Measurements from ENCODE around the gene ACBD4. TPM values are rescaled to one million over a fixed set of nuclear protein-coding genes. Genes with fewer than 3 reads are reported as not detected.

The ACBD4 gene
- total and polyA plus RNA-seq, 2 of the 4 experiments (the other 2 are of a cell fraction) = 2.3 to 5.7 TPM

DNA sequence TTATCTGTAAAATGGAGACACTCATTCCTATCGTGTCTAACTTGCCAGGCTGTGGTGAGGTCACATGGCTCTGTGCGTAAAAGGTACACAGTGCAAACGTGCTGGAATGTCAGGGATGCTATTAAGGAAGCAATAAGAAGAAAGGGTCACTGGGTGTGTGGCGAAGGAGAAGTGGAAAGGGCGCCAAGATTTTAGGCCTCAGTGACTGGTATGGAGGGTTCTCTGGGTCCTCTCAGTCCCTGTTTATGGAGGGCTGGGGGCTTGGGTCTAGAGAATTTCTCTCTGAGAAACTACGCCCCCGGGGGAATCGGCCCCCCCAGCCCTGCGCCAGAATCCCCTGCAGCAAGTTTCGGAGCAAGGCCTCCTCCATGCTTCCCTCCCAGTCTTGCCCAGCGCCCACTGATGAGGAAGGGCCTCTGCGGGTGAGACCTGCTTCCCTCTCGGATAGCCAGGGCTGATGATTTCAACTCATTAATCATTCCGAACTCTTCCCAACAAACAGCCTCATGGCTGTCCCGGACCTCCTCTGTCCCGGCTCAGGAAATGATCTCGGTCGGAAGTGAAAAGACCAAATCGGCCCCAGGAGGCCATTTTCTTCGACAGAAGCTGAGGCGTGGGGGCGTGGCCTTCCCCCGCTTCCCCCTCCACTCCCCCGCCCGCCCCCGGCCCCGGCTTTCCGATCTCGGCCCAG is 11.5 kb downstream of the ACBD4 start:
- no peaks in the 10 kb centered on the region for H3K27me3 ChIP-seq (ENCODE audit: control insufficient read depth, insufficient read depth, low read length)
- POLR2A ChIA-PET (ENCODE audit: unreplicated experiment) = interaction anchor here (2.7 to 4.9 kb wide), 3 partner anchors 11 to 14 kb away, joined by 12 to 53 read pairs (median 33); partner anchors contain the start of genes ACBD4 and HEXIM2
- H2BK15ac ChIP-seq (ENCODE audit: low read depth, low read length) = peak overlapping the region; percentile 16; the same call in 2 of the 3 replicates
- no TSS peak for BruUV-seq (replicated peaks)
- TF ChIP-seq MAZ (IDR thresholded peaks at IDR 0.05; ENCODE audit: borderline replicate concordance, low read depth, low read length) (no peak), BHLHE40 (IDR thresholded peaks at IDR 0.05; ENCODE audit: low read depth, low read length) (peak; percentile 95), MXI1 (IDR thresholded peaks at IDR 0.05; ENCODE audit: borderline replicate concordance, low read depth, low read length) (no peak), FOS (IDR thresholded peaks at IDR 0.05; ENCODE audit: low read depth, low read length) (no peak)
- TF ChIP-seq, protein P1, sequence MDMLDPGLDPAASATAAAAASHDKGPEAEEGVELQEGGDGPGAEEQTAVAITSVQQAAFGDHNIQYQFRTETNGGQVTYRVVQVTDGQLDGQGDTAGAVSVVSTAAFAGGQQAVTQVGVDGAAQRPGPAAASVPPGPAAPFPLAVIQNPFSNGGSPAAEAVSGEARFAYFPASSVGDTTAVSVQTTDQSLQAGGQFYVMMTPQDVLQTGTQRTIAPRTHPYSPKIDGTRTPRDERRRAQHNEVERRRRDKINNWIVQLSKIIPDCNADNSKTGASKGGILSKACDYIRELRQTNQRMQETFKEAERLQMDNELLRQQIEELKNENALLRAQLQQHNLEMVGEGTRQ (IDR thresholded peaks at IDR 0.05; ENCODE audit: low read depth, low read length) = peak; percentile 81
- peak overlapping the region; percentile 56 for H3K4me3 ChIP-seq (ENCODE audit: insufficient read depth, low read depth, low read length)
- peaks cover 18% of the 10 kb centered on the region for H3K9me1 ChIP-seq (ENCODE audit: insufficient read depth, low read length)
- ATAC-seq (ENCODE audit: low read depth) = peak; percentile 3
- H4K8ac ChIP-seq (ENCODE audit: low read depth in 2 of 2, low read length in 2 of 2) = peak overlapping the region; percentile 77 to 96
- H3K9ac ChIP-seq (ENCODE audit: low read depth, low read length) = peak overlapping the region; percentile 91
- H3K36me3 ChIP-seq (ENCODE audit: control insufficient read depth, insufficient read depth, low read length) = 0 out of 2 replicates have a peak, but pooled peaks cover 2% of the 10 kb centered on the region
- H2AK5ac ChIP-seq (ENCODE audit: low read depth, low read length) = peak overlapping the region; percentile 93
- intact Hi-C loops (cut with micrococcal nuclease) (no loop called here), dilution Hi-C loops (cut with HindIII; ENCODE audit: low sequenced_read_pairs, unreplicated experiment) (no loop called here), in situ Hi-C loops (cut with MboI; ENCODE audit: low sequenced_read_pairs) (no loop called here)
- peak overlapping the region; percentile 74 for H3K4me2 ChIP-seq (ENCODE audit: low read depth, low read length)
- H3K27ac ChIP-seq (ENCODE audit: insufficient read depth, low read length) = peak overlapping the region; percentile 90
- CTCF ChIA-PET = interaction anchor here (1.0 to 2.1 kb wide), 2 partner anchors 12 kb away, joined by 4 to 10 read pairs; partner anchors contain the start of gene ACBD4
- H4K91ac ChIP-seq (ENCODE audit: insufficient read depth, low read depth, low read length) = peak overlapping the region; percentile 96
- 4% methylated on average over 5 of the region's 29 CpGs; no CpG with 5 or more reads in 1 of the 2 experiments for WGBS, 2 experiments (ENCODE audit: extremely low coverage in 2 of 2, insufficient read length in 1 of 2)
- H2AFZ ChIP-seq (replicated peaks; ENCODE audit: low read length, poor library complexity) = peak overlapping the region; percentile 84
- peak overlapping the region; percentile 99 for H3K4ac ChIP-seq (ENCODE audit: low read depth, low read length)
- peak overlapping the region; percentile 99 for H3K23ac ChIP-seq (ENCODE audit: low read depth, low read length)
- H2BK5ac ChIP-seq (ENCODE audit: low read depth, low read length, poor library complexity, severe bottlenecking) = peak overlapping the region; percentile 93
- peak; percentile 82 for DNase-seq
- H3K79me1 ChIP-seq (ENCODE audit: low read depth in 1 of 2, low read length in 2 of 2) = peaks cover 7 to 46% of the 10 kb centered on the region in 2 experiments; a peak in 2 of 4 replicates
- H2AK9ac ChIP-seq (replicated peaks; ENCODE audit: low read depth, low read length, poor library complexity) = peak overlapping the region; percentile 95
- H4K5ac ChIP-seq (ENCODE audit: low read depth, low read length) = peak overlapping the region; percentile 96
- H2BK20ac ChIP-seq (ENCODE audit: low read depth, low read length) = peak overlapping the region; percentile 68
- H3K18ac ChIP-seq (ENCODE audit: low read depth, low read length) = peak overlapping the region; percentile 84
- H3K4me1 ChIP-seq (ENCODE audit: control insufficient read depth, insufficient read depth, low read length) = peaks cover 19% of the 10 kb centered on the region
- H2BK120ac ChIP-seq (ENCODE audit: low read depth, low read length) = peak overlapping the region; percentile 94
- H3K56ac ChIP-seq (ENCODE audit: extremely low read depth, insufficient read depth, low read length) = peak overlapping the region; percentile 93
- peak overlapping the region; percentile 99 for H3K14ac ChIP-seq (replicated peaks; ENCODE audit: low read depth, low read length)
- H4K20me1 ChIP-seq (ENCODE audit: insufficient read depth, low read length) = peaks cover 37% of the 10 kb centered on the region
- no peaks in the 10 kb centered on the region for H3K9me3 ChIP-seq (ENCODE audit: control insufficient read depth, insufficient read depth, low read length)

Data from IMR-90 (cell line).